ENCODE data around the gene ATP9B.

The ATP9B gene

GRCh38 chr18:79191418-79191817 lies 122.2 kb downstream of the ATP9B start:
- DNase-seq (ENCODE audit: low read depth) = no peak
- H3K4me3 ChIP-seq (ENCODE audit: low read depth, low read length) = no peak overlapping the region
- no peak for TF ChIP-seq CTCF (IDR thresholded peaks at IDR 0.05; ENCODE audit: low read depth, low read length, missing control alignments)

- TF ChIP-seq CTCF (IDR thresholded peaks at IDR 0.05; ENCODE audit: low read depth, low read length, missing control alignments) = no peak
- DNase-seq (ENCODE audit: low read depth) = no peak
Observed at GRCh38 chr18:79191956-79192355, 122.8 kb downstream of the ATP9B start.

GRCh38 chr18:79193826-79194225 lies 124.6 kb downstream of the ATP9B start:
- TF ChIP-seq CTCF (IDR thresholded peaks at IDR 0.05; ENCODE audit: low read depth, low read length, missing control alignments) = no peak
- H3K4me3 ChIP-seq (ENCODE audit: low read depth, low read length) = no peak overlapping the region
- no peak for DNase-seq (ENCODE audit: low read depth)

More at GRCh38 chr18:79191956-79192355, 122.8 kb downstream of the ATP9B start:
- H3K4me3 ChIP-seq (ENCODE audit: low read depth, low read length) = no peak overlapping the region

GRCh38 chr18:79195716-79196683 lies 126.8 kb downstream of the ATP9B start:
- H3K4me3 ChIP-seq (ENCODE audit: low read depth, low read length) = no peak overlapping the region
- no peak for DNase-seq (ENCODE audit: low read depth)
- TF ChIP-seq CTCF (IDR thresholded peaks at IDR 0.05; ENCODE audit: low read depth, low read length, missing control alignments) = no peak

- H3K4me3 ChIP-seq (ENCODE audit: low read depth, low read length) = no peak overlapping the region
- DNase-seq (ENCODE audit: low read depth) = no peak
- no peak for TF ChIP-seq CTCF (IDR thresholded peaks at IDR 0.05; ENCODE audit: low read depth, low read length, missing control alignments)
Observed at GRCh38 chr18:79197531-79197930, 128.3 kb downstream of the ATP9B start.

- TF ChIP-seq CTCF (IDR thresholded peaks at IDR 0.05; ENCODE audit: low read depth, low read length, missing control alignments) = no peak
- H3K4me3 ChIP-seq (ENCODE audit: low read depth, low read length) = no peak overlapping the region
- no peak for DNase-seq (ENCODE audit: low read depth)
Observed at GRCh38 chr18:79199691-79200374, 130.6 kb downstream of the ATP9B start.

Data from GM12864 (cell line).